LoVo (cell line): ENCODE results near the gene JMJD1C.
"Not testable (repeated sequence)": the region's sequence is repeated elsewhere in the genome, so short reads cannot be mapped to it uniquely, and the experiment has no call there.

Source experiments
- DNase-seq: peaks from one replicate; pipeline ENCODE4 v3.0.0-alpha.2; 2016; ENCODE audit warnings: low spot score

JMJD1C gene

GRCh38 chr10:63355682-63356081 lies 110.1 kb downstream of the JMJD1C start:
- DNase-seq, result no peak

GRCh38 chr10:63352976-63353375 lies 112.8 kb downstream of the JMJD1C start:
- DNase-seq, result no peak

- DNase-seq, result no peak
Observed at GRCh38 chr10:63348245-63348850, 117.4 kb downstream of the JMJD1C start.

GRCh38 chr10:63346015-63346441 lies 119.7 kb downstream of the JMJD1C start:
- no peak for DNase-seq

- no peak for DNase-seq
Observed at GRCh38 chr10:63344269-63344668, 121.5 kb downstream of the JMJD1C start.

GRCh38 chr10:63343476-63343875 lies 122.3 kb downstream of the JMJD1C start:
- no peak for DNase-seq

GRCh38 chr10:63339640-63340039 lies 126.1 kb downstream of the JMJD1C start:
- not testable (repeated sequence) for DNase-seq

GRCh38 chr10:63337455-63338251 lies 128.1 kb downstream of the JMJD1C start:
- no peak for DNase-seq

GRCh38 chr10:63331586-63331985 lies 134.2 kb downstream of the JMJD1C start:
- DNase-seq, result no peak

GRCh38 chr10:63324495-63324854 lies 141.3 kb downstream of the JMJD1C start:
- no peak for DNase-seq

GRCh38 chr10:63323701-63324494 lies 141.9 kb downstream of the JMJD1C start:
- no peak for DNase-seq

GRCh38 chr10:63320683-63321082 lies 145.1 kb downstream of the JMJD1C start:
- DNase-seq, result no peak

- no peak for DNase-seq
Observed at GRCh38 chr10:63319231-63319630, 146.5 kb downstream of the JMJD1C start.

- no peak for DNase-seq
Observed at GRCh38 chr10:63318491-63318890, 147.3 kb downstream of the JMJD1C start.

GRCh38 chr10:63314020-63314419 lies 151.8 kb downstream of the JMJD1C start:
- no peak for DNase-seq

GRCh38 chr10:63313066-63313717 lies 152.6 kb downstream of the JMJD1C start:
- no peak for DNase-seq

GRCh38 chr10:63308628-63309027 lies 157.1 kb downstream of the JMJD1C start:
- no peak for DNase-seq

GRCh38 chr10:63304146-63304545 lies 161.6 kb downstream of the JMJD1C start:
- DNase-seq, result no peak

- no peak for DNase-seq
Observed at GRCh38 chr10:63300801-63301200, 165.0 kb downstream of the JMJD1C start.

- no peak for DNase-seq
Observed at GRCh38 chr10:63297941-63298340, 167.8 kb downstream of the JMJD1C start.

- no peak for DNase-seq
Observed at GRCh38 chr10:63294781-63295180, 171.0 kb downstream of the JMJD1C start.

- DNase-seq, result not testable (repeated sequence)
Observed at GRCh38 chr10:63292847-63293246, 172.9 kb downstream of the JMJD1C start.
